ENCODE measurements around the gene ITPR1. TPM values are rescaled to one million over a fixed set of nuclear protein-coding genes. Genes with fewer than 3 reads are reported as not detected.

ITPR1 gene
- total RNA-seq, 1 experiment from 2014 or later: 8.7 TPM

- H3K4me1 ChIP-seq (ENCODE audit: control insufficient read depth, insufficient read depth, low read length): no peaks in the 10 kb centered on the region
- CTCF ChIA-PET: no interaction called here
- H3K9me3 ChIP-seq (ENCODE audit: control insufficient read depth, insufficient read depth, low read depth, low read length): no peaks in the 10 kb centered on the region
- no peak overlapping the region for H3K27ac ChIP-seq (ENCODE audit: low read length)
- no peak overlapping the region for H3K4me3 ChIP-seq (ENCODE audit: low read depth in 2 of 2, low read length in 2 of 2)
- no peaks in the 10 kb centered on the region for H3K36me3 ChIP-seq (ENCODE audit: control insufficient read depth, insufficient read depth, low read length)
- POLR2A ChIA-PET: no interaction called here
- ATAC-seq (no peak), DNase-seq (ENCODE audit: low read depth, low spot score) (no peak)
- in situ Hi-C loops (cut with HindIII; ENCODE audit: low pct_unique_long_range_greater_than_20kb, low sequenced_read_pairs) (no loop called here), intact Hi-C loops (cut with micrococcal nuclease; ENCODE audit: unreplicated experiment) (no loop called here)
- no peak for TF ChIP-seq SIN3A (IDR thresholded peaks at IDR 0.05; ENCODE audit: borderline replicate concordance, insufficient read depth, low read depth, low read length)
- no peak for TF ChIP-seq REST (IDR thresholded peaks at IDR 0.05; ENCODE audit: insufficient read depth in 1 of 2, low read depth in 2 of 2, low read length in 1 of 2)
- TF ChIP-seq CTCF (IDR thresholded peaks at IDR 0.05): no peak
- no peak for TF ChIP-seq POLR2AphosphoS5 (IDR thresholded peaks at IDR 0.05; ENCODE audit: low read depth, low read length)
- no peak for TF ChIP-seq TCF7L2 (IDR thresholded peaks at IDR 0.05; ENCODE audit: low read depth, low read length)
- no peaks in the 10 kb centered on the region for H3K27me3 ChIP-seq (ENCODE audit: control insufficient read depth, insufficient read depth, low read length)
- BruUV-seq (replicated peaks): no TSS peak
Measured at GRCh38 chr3:4731543-4732111, 238.5 kb downstream of the ITPR1 start.

GRCh38 chr3:4732925-4733324, 239.8 kb downstream of the ITPR1 start:
- POLR2A ChIA-PET: no interaction called here
- in situ Hi-C loops (cut with HindIII; ENCODE audit: low pct_unique_long_range_greater_than_20kb, low sequenced_read_pairs) (no loop called here), intact Hi-C loops (cut with micrococcal nuclease; ENCODE audit: unreplicated experiment) (no loop called here)
- no TSS peak for BruUV-seq (replicated peaks)
- Histone ChIP-seq H3K4me3 (ENCODE audit: low read depth in 2 of 2, low read length in 2 of 2) (no peak overlapping the region), H3K27ac (ENCODE audit: low read length) (no peak overlapping the region), H3K27me3 (ENCODE audit: control insufficient read depth, insufficient read depth, low read length) (no peaks in the 10 kb centered on the region), H3K36me3 (ENCODE audit: control insufficient read depth, insufficient read depth, low read length) (no peaks in the 10 kb centered on the region), H3K9me3 (ENCODE audit: control insufficient read depth, insufficient read depth, low read depth, low read length) (no peaks in the 10 kb centered on the region), H3K4me1 (ENCODE audit: control insufficient read depth, insufficient read depth, low read length) (no peaks in the 10 kb centered on the region)
- no peak for TF ChIP-seq CTCF (IDR thresholded peaks at IDR 0.05)
- no peak for DNase-seq (ENCODE audit: low read depth, low spot score)
- no peak for ATAC-seq
- CTCF ChIA-PET: no interaction called here

Measured in Panc1 (cell line).